Activated CD8-positive, alpha-beta memory T cell treated with anti-CD3 and anti-CD28 coated beads for 36 hours (primary cell): ENCODE measurements around the gene AIG1. TPM values are rescaled to one million over a fixed set of nuclear protein-coding genes. Genes with fewer than 3 reads are reported as not detected.
"Not testable (repeated sequence)": the region's sequence is repeated elsewhere in the genome, so short reads cannot be mapped to it uniquely, and the experiment has no call there.

Experiments
- CTCF ChIA-PET: fragments of 350-600 bp; sonication (Branson Sonifier 250); formaldehyde crosslinking; loops from one replicate; lab custom pipeline; 2021; ENCODE audit warnings: antibody characterized with exemption; lab: Charles Lee
- POLR2A ChIA-PET: fragments of 350-600 bp; sonication (Branson Sonifier 250); formaldehyde crosslinking; loops from one replicate; lab custom pipeline; 2021; ENCODE audit warnings: antibody characterized with exemption; lab: Charles Lee
- total RNA-seq, 2 experiments: library from RNA; stranded (reverse); gene quantifications; one replicate each; pipeline ENCODE4 v1.2.3, GENCODE V29; 2021

Gene AIG1
- total RNA-seq, 2 experiments from 2014 or later = 11.1 to 11.2 TPM

DNA sequence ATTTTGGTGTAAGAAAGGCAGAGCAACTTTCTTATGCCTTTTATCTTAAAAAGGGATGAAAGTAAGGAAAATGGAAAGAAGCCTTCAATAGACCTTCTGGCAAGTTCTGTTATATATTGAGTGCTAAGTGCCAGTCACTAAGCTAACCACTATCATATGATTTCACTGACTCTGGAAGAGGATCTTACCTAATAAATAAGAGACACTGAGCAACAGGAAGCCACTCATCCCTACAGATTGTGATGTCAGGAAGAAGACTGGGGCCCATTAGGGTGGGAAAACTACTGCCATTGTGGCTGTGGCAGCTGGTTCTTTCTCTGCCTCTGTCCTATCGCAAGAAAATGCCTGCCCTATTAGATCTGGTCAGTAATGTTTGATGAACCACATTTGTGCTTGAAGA is 89.6 kb downstream of the AIG1 start:
- POLR2A ChIA-PET = no interaction called here
- CTCF ChIA-PET = no interaction called here

DNA sequence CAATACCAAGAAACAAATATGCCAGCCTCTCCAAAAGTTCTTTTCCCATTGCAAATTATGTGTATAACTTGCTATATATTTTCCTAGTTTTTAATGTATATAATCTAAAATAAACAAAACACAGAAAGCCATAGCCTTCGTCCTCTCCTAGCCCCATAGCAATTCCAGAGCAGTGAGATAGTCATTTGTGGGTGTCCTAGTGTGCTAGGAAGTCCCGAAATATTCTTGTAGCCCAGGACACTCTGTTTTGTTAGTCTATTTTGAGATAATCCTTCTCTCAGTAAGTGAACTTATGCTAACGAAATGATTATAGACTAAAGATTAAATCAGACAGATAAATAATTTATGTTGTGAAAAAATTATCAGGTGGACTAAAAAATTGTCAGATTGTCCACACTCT is 90.7 kb downstream of the AIG1 start:
- ChIA-PET POLR2A (no interaction called here), CTCF (no interaction called here)

DNA sequence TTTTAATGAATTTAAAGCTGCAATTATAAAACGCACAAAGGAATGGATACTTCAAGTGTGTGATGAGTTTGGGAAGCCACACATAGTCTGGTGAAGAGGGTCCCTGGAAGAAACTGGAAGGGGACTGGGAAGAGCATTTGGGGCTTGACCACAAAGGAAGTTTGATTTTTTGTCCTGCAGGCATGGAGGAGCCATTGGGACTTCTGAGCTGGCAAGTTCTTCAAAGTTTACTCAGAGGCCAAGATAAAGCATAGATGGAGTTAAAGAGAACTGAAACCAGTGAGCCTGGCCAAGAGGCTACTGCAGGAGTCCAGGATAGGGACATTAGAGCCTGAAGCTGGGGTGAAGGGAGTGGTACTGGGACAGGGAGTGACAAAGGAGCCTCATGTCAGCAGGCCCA is 95.0 kb downstream of the AIG1 start:
- CTCF ChIA-PET = no interaction called here

DNA sequence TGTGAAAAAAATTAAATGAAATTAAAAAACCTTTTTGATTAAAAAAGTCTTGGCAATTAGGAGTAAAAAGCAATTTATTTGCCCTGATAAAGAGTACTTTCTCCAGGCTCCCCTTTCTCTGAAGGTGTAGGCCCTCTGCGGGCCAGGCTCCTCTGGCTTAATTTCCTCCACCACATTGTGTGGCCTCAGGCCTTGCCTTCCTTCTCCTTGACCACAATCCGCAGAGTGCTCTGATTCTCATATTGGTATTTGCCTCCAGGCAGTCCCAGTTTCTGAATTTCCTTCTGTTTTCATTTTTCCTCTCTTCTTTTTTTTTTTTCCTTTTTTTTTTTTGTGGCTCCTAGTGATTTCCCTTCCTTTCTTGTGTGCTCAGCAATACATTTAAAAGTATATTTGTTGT is 96.4 kb downstream of the AIG1 start:
- ChIA-PET POLR2A (no interaction called here), CTCF (no interaction called here)

More for the DNA sequence above, 95.0 kb downstream of the AIG1 start:
- POLR2A ChIA-PET = no interaction called here

- ChIA-PET CTCF (no interaction called here), POLR2A (no interaction called here)
Observed at GRCh38 chr6:143158113-143158581, 97.5 kb downstream of the AIG1 start.

DNA sequence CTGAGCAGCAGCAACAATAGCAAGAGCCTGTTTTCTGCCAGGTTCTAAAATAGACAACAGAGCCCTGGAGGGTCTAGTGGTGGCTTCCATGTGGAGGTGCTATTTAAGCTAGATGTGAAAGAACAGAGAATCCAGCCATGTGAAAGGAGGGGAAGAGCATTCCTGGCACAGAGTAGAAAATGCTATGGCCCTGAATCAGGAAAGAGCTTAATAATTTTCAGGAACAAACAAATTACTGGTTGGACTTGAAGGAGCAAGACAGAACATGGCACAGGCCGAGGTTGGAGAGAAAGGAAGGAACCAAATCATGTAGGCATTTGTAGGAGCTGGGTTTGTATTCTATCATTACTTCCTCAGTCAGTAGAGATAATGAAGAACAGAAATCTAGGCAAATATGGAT is 98.3 kb downstream of the AIG1 start:
- ChIA-PET CTCF (no interaction called here), POLR2A (no interaction called here)

DNA sequence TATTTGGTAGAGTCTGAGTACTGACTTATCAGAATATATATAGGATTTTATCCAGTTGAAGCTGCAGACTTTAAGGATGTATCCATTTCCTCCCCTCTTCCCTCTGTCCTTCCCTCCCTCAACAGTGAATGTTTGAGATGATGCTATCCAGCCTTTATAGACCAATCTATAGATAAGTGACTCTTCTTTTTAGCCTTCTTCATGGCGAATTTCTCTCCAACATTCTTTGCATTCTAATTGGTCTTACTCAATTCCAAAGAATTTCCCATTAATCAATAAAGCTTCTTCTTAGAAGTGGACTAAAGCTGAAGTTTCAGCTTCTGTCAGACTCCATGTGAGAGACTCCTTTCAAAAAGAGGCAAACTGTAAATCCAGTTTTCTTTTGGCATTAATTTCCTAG is 99.3 kb downstream of the AIG1 start:
- POLR2A ChIA-PET = no interaction called here

GRCh38 chr6:143160439-143161220 is 99.9 kb downstream of the AIG1 start:
- ChIA-PET CTCF (no interaction called here), POLR2A (no interaction called here)

More for the DNA sequence above, 99.3 kb downstream of the AIG1 start:
- CTCF ChIA-PET = no interaction called here

GRCh38 chr6:143163621-143164020 is 102.9 kb downstream of the AIG1 start:
- CTCF ChIA-PET = no interaction called here

GRCh38 chr6:143164565-143165105 is 103.9 kb downstream of the AIG1 start:
- POLR2A ChIA-PET = no interaction called here

More at GRCh38 chr6:143163621-143164020, 102.9 kb downstream of the AIG1 start:
- POLR2A ChIA-PET = no interaction called here

DNA sequence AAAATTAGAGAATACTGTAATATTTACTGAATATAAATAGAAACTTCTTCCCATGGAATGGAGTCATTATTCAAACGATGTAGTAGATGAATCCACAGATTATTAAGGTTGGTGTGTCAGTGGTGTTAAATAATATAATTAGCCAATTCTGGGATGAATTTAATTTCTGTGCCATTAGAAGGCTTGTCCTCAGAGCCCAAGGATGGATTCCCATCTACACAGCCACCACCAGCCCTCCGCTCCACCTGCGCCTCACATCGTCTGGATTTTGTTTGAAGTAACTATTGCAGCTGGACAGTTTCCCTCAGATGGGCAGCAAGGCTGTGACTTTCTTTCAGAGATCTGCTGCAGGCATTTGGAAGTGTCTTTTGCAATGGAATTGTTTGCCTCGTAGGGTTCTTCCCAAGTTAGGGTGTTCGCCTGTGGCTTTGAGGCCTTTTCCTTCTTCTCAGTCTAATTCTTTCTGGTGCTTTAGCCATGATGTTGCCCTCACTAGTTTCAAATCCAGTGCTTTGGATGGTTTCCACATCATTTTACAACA is 104.7 kb downstream of the AIG1 start:
- POLR2A ChIA-PET = no interaction called here
- CTCF ChIA-PET = no interaction called here

More at GRCh38 chr6:143164565-143165105, 103.9 kb downstream of the AIG1 start:
- CTCF ChIA-PET = no interaction called here

- CTCF ChIA-PET = no interaction called here
- POLR2A ChIA-PET = no interaction called here
Observed at GRCh38 chr6:143166247-143166695, 105.6 kb downstream of the AIG1 start.

DNA sequence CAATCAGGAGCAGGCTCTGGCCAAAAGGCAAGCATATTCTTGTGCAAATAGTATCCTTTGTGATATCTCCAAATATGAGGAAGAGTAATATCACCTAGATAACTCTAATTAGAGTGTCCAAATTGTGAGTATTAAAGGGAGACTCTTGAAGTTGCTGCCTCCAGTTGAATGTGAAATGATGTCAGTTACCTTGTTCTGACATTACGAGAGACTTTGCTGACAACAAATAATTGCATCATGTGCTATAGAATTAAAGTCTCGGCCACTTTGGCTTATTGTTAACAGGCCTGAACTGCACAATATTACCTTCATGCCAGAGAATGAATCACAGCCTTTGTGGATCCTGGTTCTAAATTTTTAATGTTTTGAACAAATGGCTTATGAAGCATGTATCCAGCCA is 106.5 kb downstream of the AIG1 start:
- ChIA-PET CTCF (no interaction called here), POLR2A (no interaction called here)

GRCh38 chr6:143168396-143168816 is 107.7 kb downstream of the AIG1 start:
- CTCF ChIA-PET, POLR2A ChIA-PET: not testable (repeated sequence)

DNA sequence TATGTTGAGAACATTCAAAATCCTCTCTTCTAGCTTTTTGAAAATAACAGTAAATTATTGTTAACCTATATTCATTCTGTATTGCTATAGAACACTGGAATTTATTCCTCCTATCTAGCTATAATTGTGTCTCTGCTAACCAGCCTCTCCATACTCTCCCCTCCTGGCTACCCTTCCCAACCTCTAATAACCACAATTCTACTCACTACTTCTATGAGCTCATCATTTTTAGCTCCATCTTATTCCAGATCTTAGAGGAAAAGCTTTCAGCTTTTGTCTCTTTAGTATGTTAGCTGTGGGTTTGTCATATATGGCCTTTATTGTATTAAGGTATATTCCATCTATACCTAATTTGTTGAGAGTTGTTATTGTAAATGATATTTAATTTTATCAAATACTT is 108.8 kb downstream of the AIG1 start:
- CTCF ChIA-PET = no interaction called here
- POLR2A ChIA-PET = no interaction called here

GRCh38 chr6:143174516-143174915 is 113.8 kb downstream of the AIG1 start:
- ChIA-PET CTCF (interaction anchor here (0.7 to 1.2 kb wide), 2 partner anchors 25 to 68 kb away, joined by 3 to 4 read pairs; no protein-coding TSS in a partner anchor), POLR2A (interaction anchor here (0.6 kb wide), 1 partner anchor 127 kb away, joined by 3 read pairs; no protein-coding TSS in a partner anchor)

- ChIA-PET CTCF (interaction anchor here (0.7 to 1.2 kb wide), 2 partner anchors 25 to 69 kb away, joined by 3 to 4 read pairs; no protein-coding TSS in a partner anchor), POLR2A (interaction anchor here (0.6 kb wide), 1 partner anchor 126 kb away, joined by 3 read pairs; no protein-coding TSS in a partner anchor)
Observed at GRCh38 chr6:143174951-143175350, 114.3 kb downstream of the AIG1 start.

DNA sequence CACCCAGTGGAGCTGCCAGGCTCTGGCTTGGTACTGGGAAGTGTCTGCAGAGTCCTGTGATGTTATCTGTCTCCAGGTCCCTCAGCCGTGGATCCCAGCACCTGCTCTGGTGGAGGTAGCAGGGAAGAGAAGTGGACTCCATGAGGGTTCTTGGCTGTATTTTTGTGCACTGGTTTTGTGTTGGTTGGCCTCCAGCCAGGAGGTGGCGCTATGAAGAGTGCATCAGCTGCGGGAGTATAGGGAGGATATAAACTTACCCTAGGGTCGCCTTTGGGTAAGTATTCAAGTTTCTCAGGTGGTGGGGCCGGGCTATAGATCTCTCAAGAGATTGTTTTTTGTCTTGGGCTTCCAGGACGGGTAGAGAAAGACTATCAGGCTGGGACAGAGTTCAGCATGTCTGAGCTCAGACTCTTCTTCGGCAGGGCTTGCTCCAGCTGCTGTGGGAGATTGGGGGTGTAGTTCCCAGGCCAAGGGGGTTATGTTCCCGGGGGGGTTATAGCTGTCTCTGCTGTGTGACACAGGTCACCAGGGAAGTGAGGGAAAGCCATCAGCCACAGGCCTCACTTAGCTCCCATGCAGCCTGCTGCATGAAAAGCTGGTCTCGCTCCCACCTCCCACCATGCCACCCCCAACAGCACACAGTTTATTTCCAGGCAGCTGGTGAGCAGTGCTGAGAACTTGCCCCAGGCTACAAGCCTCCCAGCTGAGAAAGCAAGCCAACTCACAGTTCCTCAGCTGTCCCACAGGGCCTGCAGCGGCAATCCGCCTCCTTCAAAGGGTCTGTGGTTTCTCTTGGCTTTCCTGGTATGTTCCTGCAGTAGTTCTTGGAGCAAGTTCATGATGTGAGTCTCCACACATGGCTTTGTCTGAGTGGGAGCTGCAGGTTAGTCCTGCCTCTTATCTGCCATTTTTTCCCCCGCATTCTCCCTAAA is 115.7 kb downstream of the AIG1 start:
- ChIA-PET CTCF (no interaction called here), POLR2A (no interaction called here)

DNA sequence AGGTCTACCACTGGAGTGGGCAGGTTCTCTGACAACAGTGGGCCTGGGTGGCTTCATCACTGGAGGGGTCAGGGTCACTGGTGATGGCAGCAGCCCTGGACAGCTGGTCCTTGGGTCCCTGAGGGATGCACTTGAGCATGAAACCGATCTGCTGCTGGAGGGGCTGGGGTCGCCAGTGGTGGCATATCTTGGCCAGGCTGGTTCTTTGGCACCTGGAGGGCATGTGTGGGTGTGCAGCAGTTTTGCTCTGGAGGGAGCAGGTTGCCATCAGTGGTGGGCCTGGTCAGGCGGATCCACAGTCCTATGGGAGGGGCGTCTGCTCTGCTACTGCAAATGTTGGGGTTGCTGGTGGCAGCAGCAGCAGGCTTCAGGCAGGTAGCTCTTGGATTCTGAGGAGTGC is 117.0 kb downstream of the AIG1 start:
- CTCF ChIA-PET = no interaction called here
- POLR2A ChIA-PET = no interaction called here
